Osteocyte (in vitro differentiated cells): ENCODE results near the gene CD81. TPM values are rescaled to one million over a fixed set of nuclear protein-coding genes. Genes with fewer than 3 reads are reported as not detected.
A peak's percentile ranks its signal among the peaks of the same experiment; 100 is the strongest.

ENCODE experiments used
- DNase-seq: peaks from one replicate; pipeline ENCODE4 v3.0.0; 2021; ENCODE audit warnings: mixed read lengths; ENCODE audit not compliant: unreplicated experiment; ENCODE audit errors: extremely low spot score
- H3K27ac Mint-ChIP-seq: one replicate; pipeline ENCODE4 v1.8.0; 2021; ENCODE audit warnings: mild to moderate bottlenecking, mixed read lengths; ENCODE audit not compliant: unreplicated experiment
- H3K27me3 Mint-ChIP-seq: one replicate; pipeline ENCODE4 v1.8.0; 2021; ENCODE audit warnings: mixed read lengths; ENCODE audit not compliant: unreplicated experiment
- H3K36me3 Mint-ChIP-seq: one replicate; pipeline ENCODE4 v1.8.0; 2021; ENCODE audit warnings: mixed read lengths; ENCODE audit not compliant: unreplicated experiment
- H3K4me1 Mint-ChIP-seq: one replicate; pipeline ENCODE4 v1.8.0; 2021; ENCODE audit warnings: mixed read lengths; ENCODE audit not compliant: unreplicated experiment
- H3K4me3 Mint-ChIP-seq: one replicate; pipeline ENCODE4 v1.8.0; 2021; ENCODE audit warnings: mild to moderate bottlenecking, moderate library complexity, mixed read lengths; ENCODE audit not compliant: unreplicated experiment
- H3K9me3 Mint-ChIP-seq: one replicate; pipeline ENCODE4 v1.8.0; 2021; ENCODE audit warnings: mixed read lengths; ENCODE audit not compliant: unreplicated experiment
- CTCF ChIP-seq: fragments of 200-600 bp; sonication (generic); IDR thresholded peaks from 2 replicates; pipeline ENCODE4 v1.5.0; 2021; ENCODE audit warnings: antibody characterized with exemption, mild to moderate bottlenecking, moderate library complexity
- total RNA-seq: library from RNA; stranded (reverse); gene quantifications from 2 replicates; pipeline ENCODE4 v1.2.1, GENCODE V29; 2021

The CD81 gene
- total RNA-seq, 1 donor from 2014 or later, result 652 TPM

DNA sequence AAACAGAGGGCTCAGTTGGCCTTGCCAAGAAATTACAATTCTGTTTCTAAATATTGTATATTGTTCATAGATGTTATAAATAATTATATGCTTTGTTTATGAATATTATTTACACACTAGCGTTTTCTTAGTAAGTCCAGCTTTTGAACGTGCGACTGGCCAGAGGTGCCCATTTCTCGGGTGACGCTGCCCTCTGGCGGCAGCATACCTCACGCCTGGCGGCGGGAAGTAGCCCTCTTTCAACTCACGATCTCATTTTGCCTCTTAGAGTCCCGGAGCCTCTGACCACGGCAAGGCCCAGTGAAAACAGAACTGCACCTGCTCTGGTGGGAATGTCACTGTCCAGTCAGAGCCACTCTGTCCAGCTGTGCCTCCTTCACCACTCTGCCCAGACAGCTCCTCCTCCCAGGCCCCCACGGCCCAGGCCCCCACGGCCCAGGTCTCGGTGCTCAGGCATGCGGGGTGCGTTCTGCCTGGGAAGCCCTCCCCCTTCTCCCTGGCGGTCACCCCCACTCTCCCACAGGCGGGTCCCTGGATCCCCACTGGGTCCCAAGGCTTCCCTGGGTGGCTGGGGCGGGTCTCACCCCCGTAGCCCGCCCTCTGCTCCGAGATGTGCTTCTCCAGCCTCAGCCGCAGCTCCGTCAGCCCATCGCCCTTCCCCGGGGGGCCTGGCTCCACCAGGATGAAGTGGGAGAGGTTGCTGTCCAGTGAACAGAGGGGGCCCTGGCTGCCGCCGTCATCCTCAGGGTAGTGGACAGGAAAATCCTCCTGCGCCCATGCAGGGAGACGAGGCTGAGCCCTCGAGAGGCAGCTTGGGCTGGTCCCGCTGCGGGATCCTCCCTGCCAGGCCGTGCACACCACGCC, 42.8 kb downstream of the CD81 start:
- no peaks in the 10 kb centered on the region for H3K27me3 Mint-ChIP-seq
- H3K27ac Mint-ChIP-seq, result no peak overlapping the region
- H3K36me3 Mint-ChIP-seq, result no peaks in the 10 kb centered on the region
- DNase-seq, result no peak
- no peaks in the 10 kb centered on the region for H3K9me3 Mint-ChIP-seq
- TF ChIP-seq CTCF, result peak; percentile 89
- H3K4me1 Mint-ChIP-seq, result peaks cover 2% of the 10 kb centered on the region
- no peak overlapping the region for H3K4me3 Mint-ChIP-seq

DNA sequence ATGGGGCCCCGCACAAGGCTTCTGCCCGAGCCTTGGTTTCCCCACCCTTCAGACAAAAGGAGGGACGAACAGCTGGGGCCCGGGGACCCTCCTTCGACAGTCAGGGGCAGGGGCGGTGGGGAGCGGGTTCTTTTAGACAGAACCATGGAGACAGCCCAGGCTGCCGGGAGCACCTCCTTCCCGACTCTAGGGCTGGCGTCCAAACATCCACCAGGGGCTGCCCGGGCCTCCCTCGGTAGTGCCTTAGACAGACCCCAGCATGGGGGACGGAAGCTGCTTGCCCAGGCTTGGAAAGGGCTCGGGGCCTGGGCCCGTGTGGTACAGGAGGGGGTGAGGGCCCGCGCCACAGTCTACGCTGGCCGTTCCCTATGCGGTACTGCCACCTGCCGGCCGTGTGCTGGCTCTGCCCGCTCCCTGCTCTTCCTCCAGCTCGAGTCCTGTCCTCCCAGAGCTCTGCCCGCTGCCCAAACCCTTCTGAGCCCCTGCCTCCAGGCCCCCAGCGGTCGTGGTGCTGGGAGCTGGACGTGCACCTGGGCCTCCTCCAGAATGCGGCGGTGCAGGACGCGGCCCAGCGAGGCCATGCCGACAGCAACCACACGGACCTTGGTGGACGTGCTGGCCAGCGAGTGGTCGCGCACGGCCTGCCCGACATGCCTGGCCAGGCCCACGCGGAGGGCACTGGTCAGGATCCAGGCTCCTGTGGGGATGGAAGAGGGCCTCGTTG, 43.6 kb downstream of the CD81 start:
- Mint-ChIP-seq H3K9me3 (no peaks in the 10 kb centered on the region), H3K36me3 (no peaks in the 10 kb centered on the region), H3K4me3 (no peak overlapping the region), H3K4me1 (peaks cover 2% of the 10 kb centered on the region), H3K27ac (no peak overlapping the region), H3K27me3 (no peaks in the 10 kb centered on the region)
- peak; percentile 98 for TF ChIP-seq CTCF
- no peak for DNase-seq

DNA sequence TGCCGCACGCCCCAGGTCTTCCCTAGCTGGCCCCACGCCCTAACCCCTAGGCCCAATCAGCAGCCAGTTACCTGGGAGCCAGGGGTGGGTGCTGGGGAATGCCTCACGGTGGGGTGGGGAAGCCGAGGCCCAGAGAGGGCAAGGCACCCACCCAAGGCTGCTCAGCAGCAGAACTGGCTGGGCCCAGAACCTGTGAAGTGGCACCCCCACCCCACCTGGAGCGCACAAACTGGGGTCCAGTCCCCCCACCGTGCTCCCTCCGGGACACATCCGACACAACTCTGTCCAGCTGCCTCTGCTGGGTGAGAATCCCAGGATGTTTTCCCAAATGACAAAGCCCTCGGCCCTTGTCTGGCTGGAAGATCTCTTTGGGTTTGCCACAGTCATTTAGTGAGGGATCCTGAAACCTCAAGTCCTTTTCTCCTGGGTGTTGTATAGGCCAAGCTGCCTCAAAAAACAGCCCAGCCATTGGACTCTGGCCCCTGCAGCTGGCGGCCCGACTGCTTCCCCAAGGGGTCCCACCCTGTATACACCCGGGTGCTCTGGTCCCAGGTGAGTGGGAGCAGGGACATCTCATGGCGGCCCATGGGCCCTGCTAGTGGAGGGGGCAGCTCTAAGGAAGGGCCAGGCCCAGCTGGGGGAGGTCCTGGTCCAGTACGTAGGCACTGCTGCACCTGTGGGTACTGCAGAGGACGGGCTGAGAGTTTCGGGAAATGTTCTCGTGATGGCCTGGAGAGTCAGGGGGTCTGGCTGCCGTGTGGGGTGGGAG, 44.3 kb downstream of the CD81 start:
- TF ChIP-seq CTCF, result no peak
- H3K27me3 Mint-ChIP-seq, result no peaks in the 10 kb centered on the region
- no peak overlapping the region for H3K4me3 Mint-ChIP-seq
- H3K36me3 Mint-ChIP-seq, result no peaks in the 10 kb centered on the region
- H3K4me1 Mint-ChIP-seq, result peaks cover 2% of the 10 kb centered on the region
- DNase-seq, result no peak
- H3K9me3 Mint-ChIP-seq, result no peaks in the 10 kb centered on the region
- H3K27ac Mint-ChIP-seq, result no peak overlapping the region

DNA sequence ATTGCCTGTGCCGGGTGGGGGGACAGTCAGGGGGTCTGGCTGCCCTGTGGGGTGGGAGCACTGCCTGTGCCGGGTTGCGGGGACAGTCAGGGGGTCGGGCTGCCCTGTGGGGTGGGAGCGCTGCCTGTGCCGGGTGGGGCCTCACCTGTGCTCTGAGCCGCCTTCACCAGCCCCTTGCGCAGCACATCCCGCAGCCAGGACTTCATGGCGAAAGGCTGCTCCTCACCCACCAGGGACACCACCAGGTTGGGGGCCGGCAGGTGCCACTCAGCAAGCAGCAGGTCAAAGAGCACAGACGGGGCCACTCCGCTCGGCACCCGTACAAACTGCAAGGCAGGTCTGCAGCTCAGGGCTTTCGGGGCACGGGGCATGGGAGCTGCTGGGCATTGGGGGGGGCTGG, 44.9 kb downstream of the CD81 start:
- no peak overlapping the region for H3K27ac Mint-ChIP-seq
- H3K36me3 Mint-ChIP-seq, result no peaks in the 10 kb centered on the region
- TF ChIP-seq CTCF, result no peak
- no peaks in the 10 kb centered on the region for H3K9me3 Mint-ChIP-seq
- H3K4me3 Mint-ChIP-seq, result no peak overlapping the region
- no peak for DNase-seq
- H3K4me1 Mint-ChIP-seq, result peaks cover 2% of the 10 kb centered on the region
- H3K27me3 Mint-ChIP-seq, result no peaks in the 10 kb centered on the region
